Neural progenitor cell (in vitro differentiated cells): ENCODE results near the gene TNS3.

Source experiments
- EZH2 ChIP-seq: fragments of 200-600 bp; sonication (generic); IDR thresholded peaks from 2 replicates; pipeline ENCODE4 v1.6.1; 2017; ENCODE audit warnings: antibody characterized with exemption, mild to moderate bottlenecking, moderate library complexity
- EZH2phosphoT487 ChIP-seq: fragments of 200-600 bp; sonication (generic); IDR thresholded peaks from 2 replicates; pipeline ENCODE4 v1.6.1; 2017; ENCODE audit warnings: antibody characterized with exemption
- TF ChIP-seq, protein P1 (sequence below): fragments of 200-600 bp; sonication (generic); IDR thresholded peaks from 2 replicates; pipeline ENCODE4 v1.5.1; 2017; ENCODE audit warnings: antibody characterized with exemption, mild to moderate bottlenecking

DNA sequence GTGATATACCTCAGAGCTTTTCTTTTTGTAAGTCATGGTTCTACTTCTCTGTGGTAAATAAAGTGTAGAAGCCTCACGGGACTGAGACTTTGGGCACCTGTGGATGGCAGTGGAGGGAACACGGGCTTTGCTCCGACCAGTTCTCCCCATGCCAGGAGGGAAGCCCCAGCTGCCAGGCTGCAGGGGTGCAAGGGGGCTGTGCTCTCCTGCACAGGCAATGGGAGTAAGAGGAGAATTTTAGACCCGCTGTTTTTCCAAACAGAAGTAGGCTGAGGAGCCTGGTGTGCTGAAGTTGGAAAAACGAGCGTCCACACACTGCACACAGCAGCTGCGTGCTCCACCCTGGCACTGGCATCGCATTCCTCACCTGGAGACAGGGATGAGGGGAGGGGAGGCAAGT, 282.4 kb downstream of the TNS3 start:
- TF ChIP-seq, protein P1, sequence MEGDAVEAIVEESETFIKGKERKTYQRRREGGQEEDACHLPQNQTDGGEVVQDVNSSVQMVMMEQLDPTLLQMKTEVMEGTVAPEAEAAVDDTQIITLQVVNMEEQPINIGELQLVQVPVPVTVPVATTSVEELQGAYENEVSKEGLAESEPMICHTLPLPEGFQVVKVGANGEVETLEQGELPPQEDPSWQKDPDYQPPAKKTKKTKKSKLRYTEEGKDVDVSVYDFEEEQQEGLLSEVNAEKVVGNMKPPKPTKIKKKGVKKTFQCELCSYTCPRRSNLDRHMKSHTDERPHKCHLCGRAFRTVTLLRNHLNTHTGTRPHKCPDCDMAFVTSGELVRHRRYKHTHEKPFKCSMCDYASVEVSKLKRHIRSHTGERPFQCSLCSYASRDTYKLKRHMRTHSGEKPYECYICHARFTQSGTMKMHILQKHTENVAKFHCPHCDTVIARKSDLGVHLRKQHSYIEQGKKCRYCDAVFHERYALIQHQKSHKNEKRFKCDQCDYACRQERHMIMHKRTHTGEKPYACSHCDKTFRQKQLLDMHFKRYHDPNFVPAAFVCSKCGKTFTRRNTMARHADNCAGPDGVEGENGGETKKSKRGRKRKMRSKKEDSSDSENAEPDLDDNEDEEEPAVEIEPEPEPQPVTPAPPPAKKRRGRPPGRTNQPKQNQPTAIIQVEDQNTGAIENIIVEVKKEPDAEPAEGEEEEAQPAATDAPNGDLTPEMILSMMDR: no peak
- TF ChIP-seq EZH2: no peak
- TF ChIP-seq EZH2phosphoT487: no peak
